Measurements from ENCODE around the gene CRABP1. TPM values are rescaled to one million over a fixed set of nuclear protein-coding genes. Genes with fewer than 3 reads are reported as not detected.

The CRABP1 gene
- total RNA-seq, 4 donors from 2014 or later: not detected

DNA sequence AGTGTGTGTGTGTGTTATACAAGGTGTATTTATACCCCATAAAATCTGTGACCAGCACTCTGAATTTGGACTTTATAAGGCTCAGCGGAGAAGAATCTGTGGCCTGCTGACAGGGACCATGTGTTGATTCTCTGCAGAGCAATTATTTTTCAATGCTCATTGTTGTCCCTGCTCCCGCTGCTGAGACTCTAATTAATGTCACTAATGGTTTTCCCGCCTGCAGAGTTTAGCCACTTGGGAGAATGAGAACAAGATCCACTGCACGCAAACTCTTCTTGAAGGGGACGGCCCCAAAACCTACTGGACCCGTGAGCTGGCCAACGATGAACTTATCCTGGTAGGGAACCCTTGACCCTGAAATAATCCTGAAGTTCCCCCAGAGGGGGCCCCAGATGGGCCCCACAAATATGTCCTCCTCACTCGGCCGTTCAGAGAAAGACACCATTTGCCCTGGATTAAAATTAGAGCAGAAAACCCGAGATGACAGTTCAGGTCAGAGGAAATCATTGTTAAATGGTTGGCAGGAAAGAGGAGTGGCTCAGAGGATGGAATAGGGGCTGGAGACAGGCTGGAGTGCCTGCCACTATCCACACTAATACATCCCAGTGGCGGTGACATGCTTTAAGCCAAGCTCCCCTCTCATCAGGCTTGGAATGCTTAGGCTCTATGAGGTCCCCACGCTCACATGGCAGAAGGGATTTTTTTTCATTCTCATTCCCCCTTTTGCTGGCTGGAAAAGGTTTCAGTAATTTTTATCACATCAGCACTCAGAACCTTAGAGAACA lies 3.3 kb downstream of the CRABP1 start:
- no peak for DNase-seq (ENCODE audit: extremely low spot score)
- peaks cover 6 to 19% (median 12%) of the 10 kb centered on the region in 4 donors for H3K4me1 ChIP-seq
- no peaks in the 10 kb centered on the region for H3K9me3 ChIP-seq
- no peaks in the 10 kb centered on the region for H3K36me3 ChIP-seq
- WGBS: 75% methylated on average over 12 of the region's 12 CpGs
- peaks cover 0 to 76% (median 21%) of the 10 kb centered on the region in 4 donors for H3K27me3 ChIP-seq
- H3K27ac ChIP-seq (replicated peaks in 1 of 4): no peak overlapping the region
- TF ChIP-seq EP300 (IDR thresholded peaks at IDR 0.05) (no peak), POLR2A (IDR thresholded peaks at IDR 0.05; ENCODE audit: low read depth) (no peak), POLR2AphosphoS5 (IDR thresholded peaks at IDR 0.05) (no peak)
- TF ChIP-seq, protein P1, sequence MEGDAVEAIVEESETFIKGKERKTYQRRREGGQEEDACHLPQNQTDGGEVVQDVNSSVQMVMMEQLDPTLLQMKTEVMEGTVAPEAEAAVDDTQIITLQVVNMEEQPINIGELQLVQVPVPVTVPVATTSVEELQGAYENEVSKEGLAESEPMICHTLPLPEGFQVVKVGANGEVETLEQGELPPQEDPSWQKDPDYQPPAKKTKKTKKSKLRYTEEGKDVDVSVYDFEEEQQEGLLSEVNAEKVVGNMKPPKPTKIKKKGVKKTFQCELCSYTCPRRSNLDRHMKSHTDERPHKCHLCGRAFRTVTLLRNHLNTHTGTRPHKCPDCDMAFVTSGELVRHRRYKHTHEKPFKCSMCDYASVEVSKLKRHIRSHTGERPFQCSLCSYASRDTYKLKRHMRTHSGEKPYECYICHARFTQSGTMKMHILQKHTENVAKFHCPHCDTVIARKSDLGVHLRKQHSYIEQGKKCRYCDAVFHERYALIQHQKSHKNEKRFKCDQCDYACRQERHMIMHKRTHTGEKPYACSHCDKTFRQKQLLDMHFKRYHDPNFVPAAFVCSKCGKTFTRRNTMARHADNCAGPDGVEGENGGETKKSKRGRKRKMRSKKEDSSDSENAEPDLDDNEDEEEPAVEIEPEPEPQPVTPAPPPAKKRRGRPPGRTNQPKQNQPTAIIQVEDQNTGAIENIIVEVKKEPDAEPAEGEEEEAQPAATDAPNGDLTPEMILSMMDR (IDR thresholded peaks at IDR 0.05): no peak
- no peak overlapping the region for H3K4me3 ChIP-seq
- intact Hi-C loops (cut with DNase I): no loop called here

DNA sequence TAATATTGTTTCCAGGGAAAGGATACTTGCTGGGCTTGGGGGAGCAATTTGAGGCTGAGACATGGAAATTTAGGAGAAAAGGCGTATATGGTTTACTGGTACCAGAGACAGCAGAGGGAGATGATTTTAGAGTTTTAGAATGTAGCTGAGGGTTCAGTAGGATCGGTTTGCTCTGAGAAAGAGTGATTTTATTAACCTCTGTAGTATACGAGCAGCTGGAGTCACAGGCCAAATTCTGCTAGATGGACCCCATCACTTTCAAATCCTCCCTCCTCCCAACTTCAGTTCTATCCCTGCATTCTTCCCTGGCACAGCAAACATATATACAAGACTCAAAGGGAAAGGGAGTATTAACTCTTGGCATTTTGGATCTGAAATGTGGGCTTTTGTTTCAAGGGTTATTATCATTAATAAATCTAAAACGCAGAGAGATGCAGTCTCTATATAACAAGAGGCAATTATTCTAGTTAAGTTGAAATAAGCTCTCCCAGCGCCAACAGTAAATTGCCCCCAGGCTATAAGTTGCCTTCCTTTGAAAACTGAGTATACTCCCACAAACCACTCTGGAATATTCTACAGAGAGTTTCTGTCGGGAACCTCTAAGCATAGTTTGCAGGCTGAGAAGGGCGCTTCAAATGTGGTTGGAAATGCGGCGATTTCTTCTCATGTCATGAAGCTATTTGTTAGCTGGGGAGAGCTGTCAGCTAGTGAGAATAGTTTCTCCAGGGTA lies 5.4 kb downstream of the CRABP1 start:
- WGBS: 83% methylated on average over 9 of the region's 9 CpGs
- no peaks in the 10 kb centered on the region for H3K36me3 ChIP-seq
- intact Hi-C loops (cut with DNase I): no loop called here
- H3K27ac ChIP-seq (replicated peaks in 1 of 4): no peak overlapping the region
- no peak overlapping the region for H3K4me3 ChIP-seq
- no peaks in the 10 kb centered on the region for H3K9me3 ChIP-seq
- no peak for DNase-seq (ENCODE audit: extremely low spot score)
- TF ChIP-seq POLR2A (IDR thresholded peaks at IDR 0.05; ENCODE audit: low read depth): no peak
- no peak for TF ChIP-seq POLR2AphosphoS5 (IDR thresholded peaks at IDR 0.05)
- TF ChIP-seq, protein P1 (IDR thresholded peaks at IDR 0.05): no peak
- TF ChIP-seq EP300 (IDR thresholded peaks at IDR 0.05): no peak
- H3K4me1 ChIP-seq: peaks cover under 1 to 10% (median 8%) of the 10 kb centered on the region in 4 donors
- peaks cover 0 to 68% (median 10%) of the 10 kb centered on the region in 4 donors for H3K27me3 ChIP-seq

DNA sequence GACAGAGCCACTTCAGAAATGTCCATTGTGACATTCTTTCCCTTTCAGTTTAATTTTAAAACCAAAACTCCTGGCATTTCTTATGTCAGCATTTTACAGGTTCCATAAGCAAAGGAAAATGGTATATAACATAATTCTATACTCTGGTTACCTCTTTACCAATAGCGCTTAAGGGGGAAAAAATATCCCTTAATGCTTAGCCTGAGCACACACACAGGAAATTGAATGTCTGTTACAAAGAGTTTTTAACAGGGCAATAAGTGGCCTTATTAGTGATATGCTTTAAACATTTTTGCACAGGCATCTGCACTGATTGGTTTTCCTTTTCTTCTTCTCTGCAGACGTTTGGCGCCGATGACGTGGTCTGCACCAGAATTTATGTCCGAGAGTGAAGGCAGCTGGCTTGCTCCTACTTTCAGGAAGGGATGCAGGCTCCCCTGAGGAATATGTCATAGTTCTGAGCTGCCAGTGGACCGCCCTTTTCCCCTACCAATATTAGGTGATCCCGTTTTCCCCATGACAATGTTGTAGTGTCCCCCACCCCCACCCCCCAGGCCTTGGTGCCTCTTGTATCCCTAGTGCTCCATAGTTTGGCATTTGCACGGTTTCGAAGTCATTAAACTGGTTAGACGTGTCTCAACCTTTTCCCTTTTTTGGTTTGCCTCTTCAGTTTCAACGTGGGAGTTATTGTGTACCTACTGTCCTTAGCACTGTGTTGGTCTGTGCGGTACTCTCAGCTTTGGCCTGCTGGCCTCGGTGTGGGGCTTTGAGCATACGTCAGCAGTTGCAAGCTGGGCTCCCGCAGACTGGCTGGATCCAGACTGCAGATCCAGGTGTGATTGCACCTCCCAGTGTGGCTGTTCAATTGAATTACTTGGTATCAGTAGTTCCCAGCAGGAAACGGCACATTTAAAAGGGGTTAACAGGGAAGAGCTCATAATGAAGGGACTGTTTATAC lies 7.7 kb downstream of the CRABP1 start:
- no peaks in the 10 kb centered on the region for H3K4me1 ChIP-seq
- DNase-seq (ENCODE audit: extremely low spot score): no peak
- H3K9me3 ChIP-seq: no peaks in the 10 kb centered on the region
- no peak overlapping the region for H3K27ac ChIP-seq (replicated peaks in 1 of 4)
- WGBS: 67% methylated on average over 17 of the region's 17 CpGs
- intact Hi-C loops (cut with DNase I): no loop called here
- TF ChIP-seq POLR2A (IDR thresholded peaks at IDR 0.05; ENCODE audit: low read depth) (no peak), EP300 (IDR thresholded peaks at IDR 0.05) (no peak), POLR2AphosphoS5 (IDR thresholded peaks at IDR 0.05) (no peak)
- TF ChIP-seq, protein P1 (IDR thresholded peaks at IDR 0.05): no peak
- no peaks in the 10 kb centered on the region for H3K36me3 ChIP-seq
- H3K4me3 ChIP-seq: no peak overlapping the region
- peaks cover 0 to 51% (median 0%) of the 10 kb centered on the region in 4 donors for H3K27me3 ChIP-seq

DNA sequence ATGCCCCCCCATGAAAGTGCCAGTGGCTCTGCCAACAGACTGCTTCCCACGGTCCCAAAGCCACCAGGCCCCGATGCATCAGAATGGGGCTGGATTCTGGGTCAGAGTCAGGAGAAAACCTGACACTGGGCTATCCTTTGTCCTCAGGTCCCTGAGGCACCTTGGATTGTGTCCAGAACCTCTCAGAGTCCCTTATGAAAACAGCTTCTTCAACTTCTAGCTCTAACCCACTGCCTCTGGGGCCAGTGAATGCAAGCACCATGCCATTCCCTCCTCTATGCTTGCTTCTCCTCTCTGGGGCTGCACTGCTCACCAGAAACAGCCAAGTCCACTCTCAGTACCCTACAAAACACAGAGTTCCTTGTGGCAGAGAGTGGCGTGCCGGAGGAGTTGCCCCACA lies 9.9 kb downstream of the CRABP1 start:
- Histone ChIP-seq H3K27me3 (peaks cover 0 to 51% (median 0%) of the 10 kb centered on the region in 4 donors), H3K9me3 (no peaks in the 10 kb centered on the region), H3K36me3 (no peaks in the 10 kb centered on the region), H3K27ac (replicated peaks in 1 of 4) (no peak overlapping the region), H3K4me3 (no peak overlapping the region), H3K4me1 (no peaks in the 10 kb centered on the region)
- DNase-seq (ENCODE audit: extremely low spot score): no peak
- TF ChIP-seq POLR2A (IDR thresholded peaks at IDR 0.05; ENCODE audit: low read depth): no peak
- WGBS: 92% methylated on average over 2 of the region's 4 CpGs
- intact Hi-C loops (cut with DNase I): loop anchor here (10.0 kb wide), 1 partner anchor 65 kb away; no protein-coding TSS in a partner anchor
